HEK293 (cell line): ENCODE results near the gene HOXB8.

Experiments used
- CTCF ChIA-PET: fragments of 350-600 bp; formaldehyde crosslinking; extraction: SDS; loops from one replicate; lab custom pipeline; 2021; ENCODE audit warnings: antibody characterized with exemption; lab: Yijun Ruan, JAX
- POLR2A ChIA-PET: fragments of 300-600 bp; formaldehyde crosslinking; extraction: SDS; loops from one replicate; lab custom pipeline; 2020; ENCODE audit warnings: antibody characterized with exemption, inconsistent platforms; lab: Yijun Ruan, JAX
- H3K27ac ChIP-seq: fragments of 200-500 bp; sonication (Bioruptor generic); 2 replicates; pipeline ENCODE4 v1.5.1; 2014; ENCODE audit warnings: low read depth, low read length, control low read depth, inconsistent platforms; ENCODE audit errors: extremely low read depth
- H3K36me3 ChIP-seq, 2 experiments: fragments of 200-500 bp in 1 of 2; sonication (Bioruptor generic) in 1 of 2; 1 replicate in 1 of 2; 2 replicates in 1 of 2; pipeline ENCODE4 v1.5.1; 2014 to 2017; ENCODE audit warnings: inconsistent platforms in 2 of 2, low read length in 2 of 2; ENCODE audit not compliant: control insufficient read depth in 2 of 2, insufficient read depth in 1 of 2
- H3K4me1 ChIP-seq: fragments of 200-500 bp; sonication (Bioruptor generic); 2 replicates; pipeline ENCODE4 v1.5.1; 2014; ENCODE audit warnings: mild to moderate bottlenecking, low read length, inconsistent platforms; ENCODE audit not compliant: control insufficient read depth, insufficient read depth
- H3K4me3 ChIP-seq: 2 replicates; pipeline ENCODE4 v1.5.1; 2011; ENCODE audit warnings: low read depth, mild to moderate bottlenecking, control low read depth, low read length, moderate library complexity
- H3K9me3 ChIP-seq: fragments of 200-500 bp; sonication (Bioruptor generic); 2 replicates; pipeline ENCODE4 v1.5.1; 2014; ENCODE audit warnings: low read depth, low read length, inconsistent platforms; ENCODE audit not compliant: control insufficient read depth, insufficient read depth
- EGR2 ChIP-seq: fragments of 450-650 bp; formaldehyde crosslinking; IDR thresholded peaks from 2 replicates; pipeline ENCODE4 v1.5.1; 2016; ENCODE audit warnings: low read depth, missing biosample characterization, missing genetic modification characterization
- PATZ1 ChIP-seq: fragments of 450-650 bp; formaldehyde crosslinking; IDR thresholded peaks from 2 replicates; pipeline ENCODE4 v1.5.1; 2016; ENCODE audit warnings: missing biosample characterization, missing genetic modification characterization
- PRDM6 ChIP-seq: fragments of 450-650 bp; formaldehyde crosslinking; IDR thresholded peaks from 2 replicates; pipeline ENCODE4 v1.5.1; 2017; ENCODE audit warnings: missing biosample characterization, missing genetic modification characterization
- YY1 ChIP-seq: fragments of 450-650 bp; formaldehyde crosslinking; IDR thresholded peaks from 2 replicates; pipeline ENCODE4 v1.5.1; 2018; ENCODE audit warnings: missing biosample characterization, missing genetic modification characterization
- ZFHX2 ChIP-seq: fragments of 450-650 bp; formaldehyde crosslinking; conservative IDR thresholded peaks from 2 replicates; pipeline ENCODE4 v1.5.1; 2016; ENCODE audit warnings: missing biosample characterization, missing genetic modification characterization
- ZNF10 ChIP-seq: fragments of 450-650 bp; formaldehyde crosslinking; IDR thresholded peaks from 2 replicates; pipeline ENCODE4 v1.5.1; 2017; ENCODE audit warnings: missing biosample characterization, missing genetic modification characterization
- ZNF174 ChIP-seq: fragments of 450-650 bp; formaldehyde crosslinking; IDR thresholded peaks from 2 replicates; pipeline ENCODE4 v1.5.0; 2017; ENCODE audit warnings: missing biosample characterization, mild to moderate bottlenecking, missing genetic modification characterization
- ZNF274 ChIP-seq, 2 experiments: fragments of 200-500 bp in 1 of 2; fragments of 450-650 bp in 1 of 2; sonication (Bioruptor generic) in 1 of 2; formaldehyde crosslinking in 1 of 2; IDR thresholded peaks; 2 replicates each; pipeline versions ENCODE4 v1.5.1 to v1.6.1; 2014 to 2016; ENCODE audit warnings: borderline replicate concordance in 1 of 2, inconsistent platforms in 1 of 2, low read length in 1 of 2, missing biosample characterization in 1 of 2, missing genetic modification characterization in 1 of 2
- ZNF311 ChIP-seq: fragments of 450-650 bp; formaldehyde crosslinking; IDR thresholded peaks from 2 replicates; pipeline ENCODE4 v1.5.1; 2017; ENCODE audit warnings: missing biosample characterization, missing genetic modification characterization, borderline replicate concordance
- ZNF324 ChIP-seq: fragments of 450-650 bp; formaldehyde crosslinking; IDR thresholded peaks from 2 replicates; pipeline ENCODE4 v1.5.1; 2016; ENCODE audit warnings: missing biosample characterization, missing genetic modification characterization
- ZNF335 ChIP-seq: fragments of 450-650 bp; formaldehyde crosslinking; conservative IDR thresholded peaks from 2 replicates; pipeline ENCODE4 v1.5.1; 2016; ENCODE audit warnings: missing biosample characterization, missing genetic modification characterization
- ZNF362 ChIP-seq: fragments of 450-650 bp; formaldehyde crosslinking; IDR thresholded peaks from 2 replicates; pipeline ENCODE4 v1.5.1; 2016; ENCODE audit warnings: missing biosample characterization, missing genetic modification characterization
- ZNF596 ChIP-seq: fragments of 450-650 bp; IDR thresholded peaks from 2 replicates; pipeline ENCODE4 v1.5.0; 2018; ENCODE audit warnings: missing biosample characterization, mild to moderate bottlenecking, missing genetic modification characterization, moderate library complexity
- ZNF600 ChIP-seq: fragments of 450-650 bp; formaldehyde crosslinking; IDR thresholded peaks from 2 replicates; pipeline ENCODE4 v1.5.1; 2016; ENCODE audit warnings: missing biosample characterization, missing genetic modification characterization
- ZNF623 ChIP-seq: fragments of 450-650 bp; formaldehyde crosslinking; IDR thresholded peaks from 2 replicates; pipeline ENCODE4 v1.5.1; 2016; ENCODE audit warnings: missing biosample characterization, missing genetic modification characterization

The HOXB8 gene

GRCh38 chr17:48579760-48580554 lies 35.1 kb downstream of the HOXB8 start:
- Histone ChIP-seq H3K9me3 (no peaks in the 10 kb centered on the region), H3K4me1 (peaks cover 65% of the 10 kb centered on the region), H3K27ac (peak overlapping the region; percentile 92; the same call in 1 of the 2 replicates)
- ChIA-PET POLR2A (interaction anchor here (0.7 to 1.3 kb wide), 5 partner anchors 13 to 556 kb away, joined by 3 to 9 read pairs (median 4); no protein-coding TSS in a partner anchor), CTCF (interaction anchor here (0.6 to 1.5 kb wide), 5 partner anchors 79 to 364 kb away, joined by 3 read pairs; no protein-coding TSS in a partner anchor)
- no peak for TF ChIP-seq ZNF324 (tag by site-specific recombination)
- TF ChIP-seq ZNF362 (tag by site-specific recombination) = peak; percentile 87
- 0 out of 2 replicates have a peak, but pooled peaks have one; percentile 11 for TF ChIP-seq YY1 (tag by site-specific recombination)
- peak; percentile 72 for TF ChIP-seq PRDM6
- TF ChIP-seq, all 188 proteins: peak for 3
- Histone ChIP-seq H3K4me3 (no peak overlapping the region), H3K36me3 (peaks cover 0 to 18% of the 10 kb centered on the region in 2 experiments; a peak in 1 of 3 replicates)

- Histone ChIP-seq H3K4me1 (peaks cover 68% of the 10 kb centered on the region), H3K27ac (peak overlapping the region; percentile 91; the same call in 1 of the 2 replicates), H3K4me3 (no peak overlapping the region), H3K9me3 (no peaks in the 10 kb centered on the region), H3K36me3 (peaks cover 0 to 18% of the 10 kb centered on the region in 2 experiments; a peak in 1 of 3 replicates)
- TF ChIP-seq ZNF174 (no peak), ZNF10 (tag by site-specific recombination) (peak; percentile 73; the same call in 1 of the 2 replicates)
- CTCF ChIA-PET = interaction anchor here (0.9 to 1.5 kb wide), 2 partner anchors 78 to 243 kb away, joined by 3 read pairs; no protein-coding TSS in a partner anchor
- POLR2A ChIA-PET = interaction anchor here (1.3 to 4.1 kb wide), 2 partner anchors 32 to 36 kb away, joined by 3 to 14 read pairs; no protein-coding TSS in a partner anchor
Observed at GRCh38 chr17:48579471-48579759, 35.7 kb downstream of the HOXB8 start.

GRCh38 chr17:48578616-48579470 lies 36.2 kb downstream of the HOXB8 start:
- peaks cover 0 to 13% of the 10 kb centered on the region in 2 experiments; a peak in 2 of 3 replicates for H3K36me3 ChIP-seq
- ChIA-PET CTCF (interaction anchor here (0.8 kb wide), 1 partner anchor 9 kb away, joined by 3 read pairs; no protein-coding TSS in a partner anchor), POLR2A (interaction anchor here (0.9 to 4.1 kb wide), 3 partner anchors 9 to 35 kb away, joined by 3 to 14 read pairs (median 3); no protein-coding TSS in a partner anchor)
- TF ChIP-seq ZNF596 = peak; percentile 79
- no peak for TF ChIP-seq ZNF623 (tag by site-specific recombination)
- no peak for TF ChIP-seq ZNF274 (IDR thresholded peaks at IDR 0.05; ENCODE audit: low read length)
- no peak for TF ChIP-seq ZNF274 (tag by site-specific recombination; IDR thresholded peaks at IDR 0.05; ENCODE audit: borderline replicate concordance)
- TF ChIP-seq ZNF600 = peak; percentile 61
- 0 out of 2 replicates have a peak, but pooled peaks have one; percentile 13 for TF ChIP-seq PATZ1 (tag by site-specific recombination)
- TF ChIP-seq ZNF311 = no peak
- 0 out of 2 replicates have a peak, but pooled peaks have one; percentile 15 for TF ChIP-seq EGR2 (tag by site-specific recombination)
- no peak for TF ChIP-seq ZNF335 (tag by site-specific recombination)
- TF ChIP-seq ZFHX2 (tag by site-specific recombination) = peak; percentile 31; the same call in 1 of the 2 replicates
- peak overlapping the region; percentile 91 for H3K27ac ChIP-seq
- H3K9me3 ChIP-seq = no peaks in the 10 kb centered on the region
- H3K4me3 ChIP-seq = peak overlapping the region; percentile 52
- peaks cover 68% of the 10 kb centered on the region for H3K4me1 ChIP-seq
